ENCODE results near the gene DACH1. TPM values are rescaled to one million over a fixed set of nuclear protein-coding genes. Genes with fewer than 3 reads are reported as not detected.
A peak's percentile ranks its signal among the peaks of the same experiment; 100 is the strongest.
"Not testable (repeated sequence)": the region's sequence is repeated elsewhere in the genome, so short reads cannot be mapped to it uniquely, and the experiment has no call there.

DACH1 gene
- total and polyA plus RNA-seq, 9 of the 15 experiments (the other 6 are each of a cell fraction or from before 2014, with no cell fraction given) = 0.04 to 0.07 (median 0.04) TPM; not detected in 2

- no peak overlapping the region for H3K4me2 ChIP-seq (ENCODE audit: insufficient read depth, low read length)
- no peaks in the 10 kb centered on the region for H3K79me2 ChIP-seq (ENCODE audit: control insufficient read depth, insufficient read depth, low read length)
- no peak overlapping the region for H3K27ac ChIP-seq (ENCODE audit: extremely low read depth, low read depth, low read length)
- DNase-seq (ENCODE audit: extremely low read depth in 1 of 4, low spot score in 3 of 4) = no peak
- H3K9ac ChIP-seq (ENCODE audit: insufficient read depth in 1 of 2, low read depth in 2 of 2, low read length in 2 of 2) = no peak overlapping the region
- H3K4me3 ChIP-seq = no peak overlapping the region
- H2AFZ ChIP-seq (ENCODE audit: low read depth, low read length) = no peak overlapping the region
- CTCF ChIA-PET (ENCODE audit: low intra/inter-chr PET ratio) = no interaction called here
- POLR2A ChIA-PET = no interaction called here
- no peak for ATAC-seq
- in situ Hi-C loops (cut with MboI) = no loop called here
- H3K36me3 ChIP-seq (ENCODE audit: control insufficient read depth, insufficient read depth, low read length) = no peaks in the 10 kb centered on the region
- H3K27me3 ChIP-seq (ENCODE audit: control insufficient read depth in 2 of 2, insufficient read depth in 2 of 2, low read length in 2 of 2) = no peaks in the 10 kb centered on the region
- intact Hi-C loops (cut with micrococcal nuclease) = no loop called here
- no TSS peak for BruUV-seq (replicated peaks)
- TF ChIP-seq CBX1 (IDR thresholded peaks at IDR 0.05; ENCODE audit: low read depth) (no peak), ZNF41 (CRISPR knock-in tag; conservative IDR thresholded peaks at IDR 0.05) (no peak)
- 12% methylated on average over 4 of the region's 5 CpGs for WGBS (ENCODE audit: insufficient coverage, low coverage, missing lambda C conversion rate)
- no peaks in the 10 kb centered on the region for H4K20me1 ChIP-seq (replicated peaks; ENCODE audit: control insufficient read depth, insufficient read depth, low read length)
- no peaks in the 10 kb centered on the region for H3K4me1 ChIP-seq (replicated peaks in 1 of 2; ENCODE audit: control insufficient read depth in 2 of 2, insufficient read depth in 2 of 2, low read length in 2 of 2)
- H3K9me1 ChIP-seq (ENCODE audit: control insufficient read depth, insufficient read depth, low read length) = no peaks in the 10 kb centered on the region
- no peaks in the 10 kb centered on the region for H3K9me3 ChIP-seq (replicated peaks; ENCODE audit: control insufficient read depth, insufficient read depth, low read depth, low read length)
- FAIRE-seq = no peak
Measured at GRCh38 chr13:71780546-71780945, 86.5 kb downstream of the DACH1 start.

GRCh38 chr13:71778998-71779397 is 88.0 kb downstream of the DACH1 start:
- H3K36me3 ChIP-seq (ENCODE audit: control insufficient read depth, insufficient read depth, low read length); H3K4me2 ChIP-seq (ENCODE audit: insufficient read depth, low read length); H4K20me1 ChIP-seq (replicated peaks; ENCODE audit: control insufficient read depth, insufficient read depth, low read length); H3K27me3 ChIP-seq (ENCODE audit: control insufficient read depth in 2 of 2, insufficient read depth in 2 of 2, low read length in 2 of 2); POLR2A ChIA-PET; H3K79me2 ChIP-seq (ENCODE audit: control insufficient read depth, insufficient read depth, low read length); H3K27ac ChIP-seq (ENCODE audit: extremely low read depth, low read depth, low read length); intact Hi-C loops (cut with micrococcal nuclease); DNase-seq (ENCODE audit: extremely low read depth in 1 of 4, low spot score in 3 of 4); H3K4me1 ChIP-seq (replicated peaks in 1 of 2; ENCODE audit: control insufficient read depth in 2 of 2, insufficient read depth in 2 of 2, low read length in 2 of 2); H3K9me1 ChIP-seq (ENCODE audit: control insufficient read depth, insufficient read depth, low read length); in situ Hi-C loops (cut with MboI); BruUV-seq (replicated peaks); H2AFZ ChIP-seq (ENCODE audit: low read depth, low read length); H3K9ac ChIP-seq (ENCODE audit: insufficient read depth in 1 of 2, low read depth in 2 of 2, low read length in 2 of 2); H3K9me3 ChIP-seq (replicated peaks; ENCODE audit: control insufficient read depth, insufficient read depth, low read depth, low read length); CTCF ChIA-PET (ENCODE audit: low intra/inter-chr PET ratio); ATAC-seq; H3K4me3 ChIP-seq; FAIRE-seq: not testable (repeated sequence)
- WGBS (ENCODE audit: insufficient coverage, low coverage, missing lambda C conversion rate) = 45% methylated on average over 9 of the region's 11 CpGs
- 0 out of 2 replicates have a peak, but pooled peaks have one; percentile 57 for TF ChIP-seq ZNF449 (CRISPR knock-in tag; IDR thresholded peaks at IDR 0.05)
- TF ChIP-seq ZNF707 (CRISPR knock-in tag; conservative IDR thresholded peaks at IDR 0.05) = 0 out of 2 replicates have a peak, but pooled peaks have one; percentile 47
- TF ChIP-seq ZNF408 (CRISPR knock-in tag; IDR thresholded peaks at IDR 0.05; ENCODE audit: low read depth) = 0 out of 2 replicates have a peak, but pooled peaks have one; percentile 69

All from K562 (cell line).